GM12891 (cell line): Measurements from ENCODE around the gene PPP3R2.

Source experiments
- POLR2A ChIP-seq: IDR thresholded peaks from 2 replicates; pipeline ENCODE4 v1.6.1; 2011; ENCODE audit warnings: low read depth, low read length, control low read depth
- POLR2AphosphoS5 ChIP-seq: IDR thresholded peaks from 2 replicates; pipeline ENCODE4 v1.6.1; 2011; ENCODE audit warnings: low read depth, low read length, control low read depth
- SPI1 ChIP-seq: IDR thresholded peaks from 2 replicates; pipeline ENCODE4 v1.6.1; 2011; ENCODE audit warnings: low read depth, low read length, control low read depth

GRCh38 chr9:101582553-101582952 is 12.2 kb downstream of the PPP3R2 start:
- TF ChIP-seq SPI1 (no peak), POLR2A (no peak), POLR2AphosphoS5 (no peak)
